GM19025 (cell line): ENCODE measurements around the gene KRTAP7-1.

Experiments used
- ATAC-seq: cut with Tn5 transposase; IDR thresholded peaks from one replicate; pipeline ENCODE4 v1.9.1; 2021; ENCODE audit warnings: mild to moderate bottlenecking, low read depth, moderate library complexity; ENCODE audit not compliant: unreplicated experiment

KRTAP7-1 gene, protein sequence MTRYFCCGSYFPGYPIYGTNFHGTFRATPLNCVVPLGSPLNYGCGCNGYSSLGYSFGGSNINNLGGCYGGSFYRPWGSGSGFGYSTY

DNA sequence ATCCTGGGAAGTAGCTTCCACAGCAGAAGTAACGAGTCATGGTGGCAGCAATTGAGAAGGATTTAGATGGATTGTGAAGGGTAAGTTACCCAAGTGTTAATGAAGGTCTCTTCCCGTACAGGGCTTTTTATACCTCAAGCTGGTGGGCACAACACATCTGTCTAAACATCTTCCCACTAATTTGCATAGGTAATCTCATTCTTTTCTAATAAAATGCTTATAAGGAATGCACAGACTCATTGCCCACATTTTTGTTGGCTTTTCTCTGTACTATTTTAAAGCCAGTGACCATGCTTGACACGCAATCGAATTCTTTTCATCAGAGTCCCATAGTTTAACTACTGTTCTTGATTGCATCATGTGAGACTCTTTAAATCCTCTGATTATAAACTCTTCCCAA is at the start of gene KRTAP7-1:
TSS of gene KRTAP7-1 (minus strand) at position 101 of the 400 bp plus-strand sequence. CDS start at position 40, 61 bp downstream.
- no peak for ATAC-seq

DNA sequence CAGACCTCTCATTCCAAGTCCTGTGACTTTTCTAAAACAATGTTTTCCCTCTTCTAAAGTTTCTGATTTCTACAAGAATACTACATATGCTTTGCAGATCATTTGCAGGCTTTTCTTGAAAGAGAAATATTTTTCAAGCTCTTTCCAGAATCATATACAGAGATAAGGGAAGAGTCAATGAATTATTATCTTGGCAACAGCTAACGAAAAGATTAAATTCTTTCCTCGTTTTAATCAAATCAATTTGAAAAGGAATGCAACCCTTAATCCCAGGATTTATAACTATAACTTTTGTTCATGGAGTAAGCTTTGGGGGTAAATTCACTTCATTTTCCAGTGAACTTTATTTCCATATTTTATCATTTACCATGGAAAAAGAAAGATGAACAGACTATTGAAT is 45.0 kb upstream of the KRTAP7-1 start:
- no peak for ATAC-seq

DNA sequence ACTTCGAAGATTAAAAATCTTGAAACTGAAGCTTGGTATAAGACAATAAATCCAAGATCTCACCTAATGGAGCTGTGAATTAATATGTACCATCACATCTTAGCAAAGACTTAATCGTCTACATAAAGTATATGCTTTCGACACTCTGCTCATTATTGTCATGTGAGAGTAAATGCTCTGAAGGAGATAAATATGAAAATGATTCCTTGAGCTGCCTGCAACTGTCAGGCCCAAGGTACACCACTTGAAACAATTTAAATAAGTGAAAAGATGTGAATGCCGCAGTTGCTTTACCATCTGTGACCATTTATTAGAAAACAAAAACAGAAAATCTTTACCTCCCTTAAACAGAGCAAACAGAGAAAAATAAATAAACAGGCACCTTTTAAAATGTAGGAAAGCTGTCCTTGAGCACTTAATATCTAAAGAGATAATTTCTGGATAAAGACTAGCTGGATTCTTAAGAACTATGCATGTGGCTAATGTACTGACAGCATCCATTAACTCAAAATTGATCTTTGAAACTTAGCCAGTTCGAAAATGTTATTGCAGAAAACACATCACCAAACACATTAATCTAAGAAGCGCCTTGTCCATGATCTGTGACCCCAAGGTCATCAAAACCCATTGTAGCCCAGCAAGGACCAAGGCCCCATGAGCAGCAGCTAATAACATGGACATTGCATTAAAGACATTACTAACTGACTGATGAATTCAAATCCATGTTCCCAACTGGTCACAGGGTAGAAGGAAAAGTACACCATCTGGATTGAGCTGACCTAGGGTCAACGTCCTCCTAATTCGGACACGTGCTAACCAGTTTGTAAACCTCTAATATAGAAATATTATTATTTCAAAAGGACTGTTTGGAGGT is 18.3 kb upstream of the KRTAP7-1 start:
- no peak for ATAC-seq

DNA sequence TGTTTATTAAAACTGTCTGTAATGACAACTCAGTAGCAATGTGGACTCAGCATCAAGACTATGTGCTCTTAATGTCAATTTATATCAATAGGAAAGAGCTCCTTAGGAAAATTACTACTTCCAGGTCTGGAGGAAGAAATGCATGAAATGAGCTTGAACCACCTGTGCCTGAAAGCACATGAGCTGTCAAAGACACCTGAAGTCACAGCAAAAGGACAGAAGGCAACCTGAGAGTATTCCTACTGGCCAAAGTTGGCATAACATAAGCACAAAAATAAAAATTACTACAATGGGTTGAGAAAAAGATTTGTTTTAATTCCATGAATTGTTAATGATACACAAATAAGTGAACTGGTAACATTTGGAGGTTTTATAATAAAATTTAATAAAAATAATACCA is 13.4 kb upstream of the KRTAP7-1 start:
- ATAC-seq = no peak

DNA sequence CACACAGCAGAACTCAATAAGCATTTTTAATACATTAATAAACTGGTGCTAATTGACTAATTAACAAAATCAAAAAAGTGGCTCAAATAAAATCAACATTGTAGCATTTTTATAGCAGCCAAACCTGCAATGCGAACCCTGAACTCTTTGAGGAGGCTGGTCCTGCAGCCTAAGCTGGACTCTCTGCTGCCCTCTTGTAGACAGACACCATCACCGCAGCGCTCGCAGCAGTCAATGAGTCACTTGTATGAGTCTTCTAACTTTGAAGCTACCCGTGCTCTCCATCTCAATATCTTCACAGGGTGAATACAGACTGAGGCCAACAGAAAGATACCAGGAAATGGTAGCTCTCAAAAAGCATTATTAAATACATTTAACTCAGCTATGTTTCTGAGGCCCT is 9.7 kb upstream of the KRTAP7-1 start:
- no peak for ATAC-seq

DNA sequence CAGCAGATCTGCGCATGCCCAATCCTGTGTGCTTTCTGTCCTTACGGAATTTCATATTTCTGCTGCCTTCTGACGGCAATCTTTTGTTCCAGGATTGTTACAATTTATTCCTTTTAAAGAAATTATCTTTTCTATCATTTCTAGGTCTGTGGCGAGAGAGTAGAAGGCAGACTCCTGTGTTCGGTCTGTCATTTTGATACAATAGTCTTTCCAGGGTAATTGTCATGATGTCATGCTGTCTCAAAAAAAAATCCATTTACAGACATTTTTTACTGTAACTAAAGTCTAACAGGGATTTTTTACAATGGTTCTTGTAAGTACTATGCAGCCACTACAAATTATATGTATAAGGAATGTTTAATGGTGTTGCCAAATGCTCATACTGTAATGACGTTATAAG is 9.0 kb upstream of the KRTAP7-1 start:
- ATAC-seq = no peak

DNA sequence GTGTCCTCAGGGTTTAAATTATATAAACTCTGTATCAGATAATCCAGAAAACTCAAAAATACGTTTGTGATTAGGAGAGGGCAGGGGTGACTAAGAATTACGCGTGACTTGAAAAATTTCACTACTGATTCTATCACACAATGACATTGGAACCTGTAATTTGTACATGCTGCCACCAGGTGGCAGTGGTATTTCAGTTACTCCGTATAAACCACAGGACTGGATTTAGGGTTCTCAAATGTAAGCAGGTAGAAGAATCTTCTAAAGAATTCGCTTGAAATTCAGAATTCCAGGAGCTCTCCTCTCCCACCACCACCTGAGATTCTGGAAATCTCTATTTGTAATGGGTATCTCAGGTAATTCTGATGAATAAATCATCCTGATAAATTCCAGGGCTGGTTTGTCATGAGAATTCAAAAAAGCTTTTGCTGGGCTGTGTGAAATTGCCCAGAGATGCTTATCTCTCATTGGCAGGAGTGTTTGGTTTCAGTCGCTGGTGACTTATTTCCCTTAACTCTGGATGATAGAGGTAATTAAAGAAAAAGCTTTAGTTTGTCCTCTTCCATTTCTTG is 1.7 kb upstream of the KRTAP7-1 start:
- ATAC-seq = no peak

DNA sequence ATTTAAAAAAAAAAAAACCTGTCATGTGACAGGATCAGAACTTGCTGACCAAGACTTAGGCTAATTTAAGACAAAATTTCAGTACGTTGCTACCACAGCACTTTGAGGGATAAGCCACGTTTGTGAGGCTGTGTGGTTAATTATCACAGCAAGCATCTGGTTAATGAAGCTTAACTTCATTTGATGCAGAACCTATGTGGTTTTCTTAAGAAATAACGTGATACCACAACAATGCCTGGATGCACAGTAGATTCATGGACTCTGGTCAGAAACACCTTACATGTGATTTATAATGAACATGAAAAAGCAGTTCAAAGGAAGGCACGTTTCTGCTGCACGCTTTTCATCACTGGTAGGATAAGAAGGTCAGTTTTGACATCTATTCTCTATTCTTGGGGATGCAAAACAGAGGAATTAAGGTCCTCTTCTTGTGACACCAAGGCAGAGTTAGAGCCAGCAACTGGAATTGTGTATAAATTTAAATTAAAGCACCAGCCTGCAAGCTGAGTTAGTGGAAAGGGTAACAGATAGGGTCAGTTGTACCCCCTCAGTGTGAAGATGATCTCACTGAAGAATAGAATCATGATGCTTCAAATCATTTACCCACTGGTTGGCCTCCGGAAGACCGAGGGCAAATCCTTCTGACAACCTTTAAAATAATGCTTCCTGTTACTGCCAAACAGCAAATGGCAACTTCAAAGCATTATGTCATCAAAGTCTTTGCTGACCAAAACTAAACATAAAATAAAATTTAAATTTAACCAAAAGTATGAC is 10.5 kb downstream of the KRTAP7-1 start:
- no peak for ATAC-seq

DNA sequence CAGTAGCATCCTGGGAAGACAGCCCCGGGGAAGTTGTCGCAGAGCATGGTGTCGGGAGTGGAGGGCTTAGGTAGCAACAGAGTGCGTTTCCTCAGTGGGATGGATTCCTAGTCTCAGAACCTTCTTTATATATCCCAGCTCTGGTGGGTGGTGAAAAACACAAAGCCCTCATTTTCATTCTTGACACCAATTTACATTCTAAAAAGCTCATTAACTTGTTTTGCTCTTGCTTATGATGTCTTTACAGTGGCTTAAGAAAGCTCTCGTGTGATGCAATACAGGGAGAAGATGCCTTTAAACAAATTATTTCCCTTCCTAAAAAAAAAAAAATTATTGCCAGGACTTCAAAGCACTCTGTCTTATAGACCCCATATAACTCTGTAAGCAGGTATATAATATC is 16.4 kb downstream of the KRTAP7-1 start, which contains the start of gene KRTAP8-1:
TSS of gene KRTAP8-1 (minus strand) at position 101 of the 400 bp plus-strand sequence. CDS start at position 47, 54 bp downstream.
- no peak for ATAC-seq

DNA sequence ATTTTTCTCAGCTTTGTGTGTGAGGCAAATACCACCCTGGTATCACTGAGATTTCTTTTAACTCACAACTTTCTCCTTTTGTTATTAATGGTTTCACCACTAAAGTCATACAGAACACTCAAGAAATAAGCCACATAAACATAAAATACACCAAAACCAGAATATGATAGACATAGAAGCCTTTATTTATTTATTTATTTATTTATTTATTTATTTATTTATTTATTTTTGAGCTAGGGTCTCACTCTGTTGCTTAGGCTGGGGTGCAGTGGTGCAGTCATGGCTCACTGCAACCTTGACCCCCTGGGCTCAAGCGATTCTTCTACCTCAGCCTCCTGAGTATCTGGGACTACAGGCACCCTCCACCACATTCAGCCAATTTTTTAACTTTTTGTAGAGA is 29.0 kb downstream of the KRTAP7-1 start:
- no peak for ATAC-seq

DNA sequence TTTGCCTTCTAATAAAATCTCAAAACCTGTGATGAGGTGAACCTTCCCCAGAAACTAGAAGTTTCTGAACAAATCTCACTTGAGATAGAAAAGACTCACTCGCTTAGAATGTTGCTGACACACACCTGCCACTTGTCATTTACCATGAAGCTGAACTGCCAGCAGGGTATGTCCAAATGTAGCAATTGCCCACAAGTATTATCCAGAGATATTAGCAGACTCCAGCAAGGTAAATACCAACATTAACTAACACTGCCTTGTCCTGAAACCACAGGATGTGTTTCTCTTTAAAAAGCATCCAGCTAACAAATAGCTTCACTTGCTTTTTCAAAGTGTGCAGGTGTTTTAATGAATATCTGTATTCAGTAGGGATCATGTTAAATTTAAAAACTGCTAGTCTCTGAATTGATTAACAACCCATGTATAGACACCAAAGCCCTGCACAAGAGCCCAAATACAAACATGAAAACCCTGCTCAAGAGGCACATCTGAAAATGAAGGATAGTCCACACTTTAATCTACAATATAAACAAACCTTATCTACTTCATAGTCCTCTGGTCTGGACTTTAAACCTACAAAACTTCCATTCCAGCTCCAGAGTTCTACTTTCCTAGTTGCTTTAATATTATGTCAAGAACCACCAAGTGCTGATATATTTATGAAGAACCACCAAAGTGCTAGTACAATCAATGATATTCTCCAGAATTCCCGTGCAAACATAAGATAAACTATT is 35.8 kb downstream of the KRTAP7-1 start:
- ATAC-seq = no peak

DNA sequence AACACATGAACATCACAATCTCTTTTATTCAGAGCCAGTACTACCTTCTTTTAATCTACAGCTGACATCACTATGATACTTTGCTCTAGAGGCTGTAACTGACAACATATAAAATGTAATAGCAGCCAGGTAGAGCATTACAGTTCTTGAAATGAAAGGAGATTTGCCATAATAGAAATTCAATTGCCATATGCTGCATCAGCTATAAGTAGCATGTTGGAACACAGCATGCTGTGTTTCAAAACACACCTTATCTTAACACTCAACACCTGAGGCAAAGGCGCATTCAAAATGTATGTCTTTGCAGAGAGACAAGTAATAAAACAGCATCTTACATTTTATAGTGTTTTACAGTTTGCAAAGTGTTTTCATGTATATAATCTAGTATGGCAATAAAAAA is 50.3 kb downstream of the KRTAP7-1 start:
- no peak for ATAC-seq
